ENCODE results near the gene SAP30BP.

Gene SAP30BP

DNA sequence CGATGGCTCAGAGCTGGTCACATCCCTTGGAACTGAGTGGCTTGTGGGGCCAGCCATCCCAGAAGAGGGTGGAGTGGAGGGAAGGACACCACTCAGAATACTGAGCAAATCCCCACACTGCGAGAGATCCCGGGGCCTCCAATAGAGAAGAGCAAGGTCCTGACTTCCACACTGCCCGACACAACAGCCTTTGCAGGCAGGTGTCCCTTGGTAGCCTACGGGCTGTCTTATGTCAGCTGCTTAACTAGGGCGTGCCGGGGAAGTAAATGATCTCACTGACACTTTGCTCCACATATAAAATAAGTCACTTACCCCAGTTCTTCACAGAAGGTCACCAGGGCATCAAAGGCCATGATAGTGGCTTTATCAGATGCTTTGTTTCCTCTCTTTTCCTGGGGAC is 16.3 kb upstream of the SAP30BP start:
- no peak for DNase-seq

DNA sequence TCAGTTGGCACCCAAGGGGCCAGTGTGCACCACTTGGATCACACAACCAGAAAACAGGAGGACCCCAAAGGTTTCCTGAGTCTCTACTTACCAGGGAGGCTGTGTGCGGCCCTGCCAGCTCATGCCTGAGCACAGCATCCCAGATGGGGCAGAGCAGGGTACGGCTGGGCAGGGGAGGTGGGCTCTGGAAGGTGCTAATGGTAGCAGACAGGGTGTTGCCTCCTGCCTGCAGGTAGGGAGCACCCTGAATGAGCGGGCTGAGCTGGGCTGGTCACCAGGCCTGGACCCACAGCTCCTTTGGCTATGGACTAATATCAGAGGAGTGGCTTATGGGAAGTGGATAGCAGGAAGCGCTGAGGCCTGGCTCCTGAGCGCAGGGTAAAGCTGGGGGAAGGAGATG is 14.8 kb upstream of the SAP30BP start:
- no peak for DNase-seq

- DNase-seq: peak; percentile 27
These were observed 14.1 kb upstream of the SAP30BP start for GRCh38 chr17:75652934-75653549.

DNA sequence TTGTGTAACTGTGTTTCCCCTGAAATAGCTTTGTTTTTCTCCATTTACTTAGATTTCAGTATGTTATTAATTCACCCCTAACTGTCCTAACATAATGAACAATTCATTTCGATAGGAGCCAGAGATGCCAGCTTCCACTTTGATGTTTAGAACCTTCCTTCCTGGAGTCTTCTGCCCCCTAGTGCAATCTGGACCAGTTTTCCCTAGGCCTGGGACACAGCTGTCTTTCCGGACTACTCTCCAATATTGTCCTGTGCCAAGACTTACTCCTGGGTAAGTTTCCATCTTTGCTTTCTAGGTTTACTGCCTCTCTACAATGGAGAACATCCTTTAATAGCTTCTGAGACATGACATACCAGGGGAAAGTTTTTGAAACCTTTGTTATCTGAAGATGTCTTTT is 13.0 kb upstream of the SAP30BP start:
- DNase-seq: no peak

DNA sequence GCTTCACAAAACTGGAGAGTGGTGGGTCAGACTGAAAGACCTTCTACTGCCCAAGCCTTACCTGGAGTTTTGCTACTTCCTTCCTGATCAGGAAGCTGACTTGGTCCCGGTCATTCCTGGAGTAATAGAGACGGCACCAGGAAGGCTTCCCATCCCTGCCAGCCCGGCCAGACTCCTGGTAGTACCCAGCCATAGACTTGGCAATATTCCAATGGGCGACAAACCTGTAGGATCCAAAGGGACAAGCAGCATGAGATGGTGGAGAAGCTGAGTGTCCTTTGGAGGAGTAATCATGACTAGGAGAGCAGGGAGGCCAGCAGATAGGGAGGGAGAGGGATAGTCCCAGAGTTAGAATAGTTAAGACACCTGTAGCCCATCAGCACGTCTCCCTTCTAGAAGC is 8.9 kb upstream of the SAP30BP start:
- no peak for DNase-seq

DNA sequence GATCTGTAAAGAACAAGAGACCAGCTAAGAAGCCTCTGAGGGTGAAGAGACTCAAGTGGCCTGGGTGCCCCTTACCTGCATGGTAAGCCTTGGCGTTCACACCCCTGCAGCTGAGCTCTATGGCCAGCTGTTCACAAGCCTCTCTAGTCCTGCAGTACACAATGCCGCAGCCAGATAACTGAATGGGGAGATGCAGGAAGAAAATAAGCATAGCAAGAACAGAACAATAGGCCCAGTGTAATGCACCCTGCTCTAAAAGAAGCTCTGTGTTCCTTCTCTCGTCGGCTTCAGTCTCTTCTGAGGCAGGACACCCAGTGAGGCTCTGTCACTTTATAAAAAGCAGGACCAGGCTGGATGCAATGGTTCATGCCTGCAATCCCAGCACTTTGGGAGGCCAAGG is 5.6 kb upstream of the SAP30BP start:
- DNase-seq: no peak

GRCh38 chr17:75662511-75662910 is 4.6 kb upstream of the SAP30BP start:
- DNase-seq: no peak

GRCh38 chr17:75664099-75664549 is 3.0 kb upstream of the SAP30BP start:
- no peak for DNase-seq

GRCh38 chr17:75665981-75666380 is 1.2 kb upstream of the SAP30BP start:
- DNase-seq: no peak

DNA sequence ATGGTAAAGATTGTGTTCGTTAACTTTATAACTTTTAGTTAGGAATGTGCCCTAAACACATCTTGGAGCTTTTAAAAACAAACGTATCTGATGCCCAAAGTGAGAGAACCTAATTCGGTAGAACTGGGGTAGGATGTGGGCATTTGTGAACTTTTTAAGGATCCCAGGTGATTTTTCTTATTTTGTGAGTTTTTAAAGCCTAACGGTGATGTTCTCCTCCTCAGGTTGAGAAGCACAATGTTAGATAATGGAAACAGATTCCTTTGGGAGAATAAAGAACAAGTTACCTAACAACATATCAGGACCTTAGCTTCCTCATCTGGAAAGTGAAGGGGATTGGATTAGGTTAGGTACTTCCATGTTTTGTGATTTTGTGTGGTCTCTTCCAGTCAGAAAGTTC is 687 bp downstream of the SAP30BP start:
- DNase-seq: no peak

DNA sequence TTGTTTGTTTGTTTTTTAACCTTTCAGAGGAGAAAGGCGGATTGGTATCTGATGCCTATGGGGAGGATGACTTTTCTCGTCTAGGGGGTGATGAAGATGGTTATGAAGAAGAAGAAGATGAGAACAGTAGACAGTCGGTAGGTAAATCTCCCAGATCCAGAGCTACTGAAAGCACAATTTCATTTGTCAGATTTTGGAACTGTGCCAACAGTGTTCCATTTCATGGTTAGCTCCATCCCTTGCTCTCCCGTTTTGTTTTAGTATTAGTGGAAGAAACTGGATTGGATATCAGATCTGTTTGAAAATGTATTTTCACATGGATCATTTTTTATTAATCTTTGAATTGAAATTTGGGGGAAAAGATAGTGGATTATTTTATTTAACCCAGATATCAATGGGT is 1.4 kb downstream of the SAP30BP start:
- DNase-seq: no peak

GRCh38 chr17:75670868-75671267 is 3.7 kb downstream of the SAP30BP start:
- no peak for DNase-seq

- DNase-seq: no peak
These were observed 4.9 kb downstream of the SAP30BP start for GRCh38 chr17:75672011-75672410.

DNA sequence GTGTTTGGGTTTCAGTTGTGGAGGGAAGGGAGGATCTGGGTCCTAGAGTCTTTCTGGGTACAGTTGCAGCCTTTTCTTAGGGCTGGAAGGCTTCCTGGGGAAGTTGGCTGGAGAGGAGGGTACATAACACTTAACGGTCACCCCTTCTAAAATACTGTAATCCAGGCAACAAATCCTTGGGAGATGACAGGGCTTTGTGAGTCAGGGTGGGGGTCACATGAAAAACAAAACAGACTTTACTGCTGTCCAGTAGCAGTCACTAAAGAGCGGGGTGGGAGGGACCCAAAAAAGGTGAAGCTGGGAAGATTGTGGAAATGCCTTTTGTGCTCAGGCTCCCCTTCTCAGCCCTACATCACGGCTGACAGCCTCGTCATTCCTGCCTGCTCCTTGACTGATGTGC is 6.3 kb downstream of the SAP30BP start:
- DNase-seq: no peak

DNA sequence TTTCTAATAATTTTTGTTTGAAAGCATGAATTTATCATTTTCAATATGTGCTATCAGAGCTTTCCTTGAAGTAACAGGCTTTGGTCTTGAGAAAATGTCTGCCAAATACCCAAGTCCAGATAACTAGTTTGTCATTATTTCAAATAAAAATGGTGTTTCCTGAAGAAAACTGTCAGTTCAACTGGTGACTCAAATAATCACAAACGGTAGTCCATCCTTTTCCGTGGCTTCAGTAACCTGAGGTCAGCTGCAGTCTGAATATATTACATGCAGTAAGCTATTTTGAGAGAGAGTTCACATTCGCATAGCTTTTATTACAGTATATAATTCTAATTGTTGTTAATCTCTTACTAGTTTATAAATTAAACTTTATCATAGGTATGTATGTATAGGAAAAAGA is 9.3 kb downstream of the SAP30BP start:
- DNase-seq: no peak

GRCh38 chr17:75679706-75680211 is 12.6 kb downstream of the SAP30BP start:
- no peak for DNase-seq

GRCh38 chr17:75680431-75680830 is 13.3 kb downstream of the SAP30BP start:
- no peak for DNase-seq

DNA sequence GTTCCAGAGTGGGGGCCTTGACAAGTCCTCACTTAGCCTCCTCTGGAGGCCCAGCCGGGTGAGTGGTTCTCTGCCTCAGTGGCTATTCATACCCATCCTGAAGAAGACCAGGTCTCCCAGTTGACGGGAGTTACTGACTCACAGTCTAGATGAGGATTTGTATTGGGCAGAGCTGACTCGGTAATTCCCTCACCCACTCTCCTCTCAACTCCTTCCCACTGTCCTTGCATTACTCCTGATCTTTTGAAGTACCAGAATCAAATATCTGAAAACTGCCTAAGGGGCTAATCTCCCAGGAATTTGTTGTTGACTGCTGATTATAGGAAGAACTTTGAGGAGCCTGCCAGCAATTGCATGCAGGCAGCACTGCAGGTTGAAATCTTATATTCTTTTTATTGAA is 14.2 kb downstream of the SAP30BP start:
- no peak for DNase-seq

- no peak for DNase-seq
These were observed 16.4 kb downstream of the SAP30BP start for GRCh38 chr17:75683583-75683982.

DNA sequence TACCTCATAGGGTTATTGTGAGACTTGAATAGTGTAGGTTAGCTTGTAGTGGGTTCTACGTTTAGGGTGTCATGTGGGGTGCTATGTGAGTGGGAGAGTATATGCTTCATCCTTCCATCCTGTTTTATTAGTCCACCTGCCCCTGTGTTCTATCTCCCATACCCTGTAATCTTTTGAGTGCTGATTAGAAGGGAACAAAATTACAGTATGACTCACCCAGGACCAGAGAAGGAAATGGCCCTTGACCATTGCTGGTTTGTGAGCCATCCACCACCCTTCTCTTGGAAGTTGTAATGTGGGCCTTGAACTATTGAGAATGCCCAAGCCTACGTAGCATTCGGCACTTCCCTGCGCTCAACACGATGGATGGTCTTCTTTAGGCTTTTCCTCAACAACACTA is 17.1 kb downstream of the SAP30BP start:
- no peak for DNase-seq

- no peak for DNase-seq
These were observed 17.8 kb downstream of the SAP30BP start for GRCh38 chr17:75684924-75685323.

GRCh38 chr17:75685499-75685898 is 18.4 kb downstream of the SAP30BP start:
- no peak for DNase-seq

DNA sequence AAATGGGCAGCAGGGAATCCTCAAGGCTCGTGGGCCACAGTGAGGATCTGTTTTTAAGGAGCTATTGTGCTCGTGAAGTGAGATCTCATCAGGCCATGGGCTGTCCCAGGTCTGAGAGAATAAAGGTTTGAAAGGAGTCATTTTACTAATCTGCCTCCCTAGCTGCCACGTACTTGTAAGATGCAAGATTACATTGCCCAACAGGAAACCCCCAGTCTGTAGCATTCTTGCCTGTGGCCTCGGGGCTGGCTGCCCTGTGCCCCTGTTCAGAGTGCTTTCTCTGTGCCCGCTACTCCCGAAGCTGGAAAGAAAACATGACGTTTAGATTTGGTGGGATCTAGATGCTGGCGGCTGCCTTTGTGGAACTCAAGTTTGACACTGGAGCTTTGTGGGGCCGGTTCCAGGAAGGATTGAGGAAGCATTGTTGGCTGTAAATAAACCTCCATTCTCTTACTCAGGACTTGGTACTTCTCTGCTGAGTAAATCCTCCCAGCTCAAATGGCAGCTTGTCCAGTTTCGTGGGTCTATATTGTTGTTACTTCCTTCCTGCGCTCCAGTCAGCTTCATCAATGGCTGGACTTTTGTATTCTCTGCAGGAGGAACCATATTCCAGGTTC is 21.2 kb downstream of the SAP30BP start:
- DNase-seq: no peak

GRCh38 chr17:75689441-75689873 is 22.3 kb downstream of the SAP30BP start:
- DNase-seq: peak; percentile 56

DNA sequence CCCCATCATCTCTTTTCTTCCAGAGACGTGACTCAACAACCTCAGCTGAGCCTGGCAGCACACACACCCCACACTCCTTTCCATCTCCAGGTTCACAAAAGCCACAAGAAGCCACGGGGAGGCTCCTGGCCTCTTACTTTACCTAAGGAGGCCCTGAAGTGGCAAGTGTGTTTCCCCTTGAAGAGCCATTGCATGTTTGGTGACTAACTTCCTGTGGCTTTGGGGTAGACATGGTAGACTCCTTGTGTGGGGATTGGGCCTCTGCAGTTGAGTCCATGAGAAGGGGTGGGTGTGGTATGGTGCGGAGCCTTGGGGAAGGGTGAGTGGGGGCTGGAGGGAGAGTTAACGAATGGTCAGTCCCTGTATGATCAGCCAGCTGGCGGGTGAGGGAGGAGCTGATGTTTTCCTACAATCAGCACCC is 24.2 kb downstream of the SAP30BP start:
- DNase-seq: peak; percentile 72

Data from stimulated activated CD4-positive, alpha-beta T cell treated with anti-CD3 and anti-CD28 coated beads, Interleukin-1b, Interleukin-23, amount 100 ng/mL, for 48 hours (primary cell).